ENCODE data around the gene GDI1.
"Not testable (repeated sequence)": the region's sequence is repeated elsewhere in the genome, so short reads cannot be mapped to it uniquely, and the experiment has no call there.

GDI1 gene

GRCh38 chrX:154436983-154437752 lies at the start of gene GDI1:
GDI1 (plus strand) TSS chrX:154437154; CDS start chrX:154437255, 101 bp downstream.
- DNase-seq, result no peak

- DNase-seq, result not testable (repeated sequence)
Measured at GRCh38 chrX:154388094-154388493, 48.9 kb upstream of the GDI1 start.

- DNase-seq, result not testable (repeated sequence)
Measured at GRCh38 chrX:154388649-154389048, 48.3 kb upstream of the GDI1 start.

- not testable (repeated sequence) for DNase-seq
Measured at GRCh38 chrX:154389812-154390747, 46.9 kb upstream of the GDI1 start.

- DNase-seq, result not testable (repeated sequence)
Measured at GRCh38 chrX:154396363-154396762, 40.6 kb upstream of the GDI1 start.

DNA sequence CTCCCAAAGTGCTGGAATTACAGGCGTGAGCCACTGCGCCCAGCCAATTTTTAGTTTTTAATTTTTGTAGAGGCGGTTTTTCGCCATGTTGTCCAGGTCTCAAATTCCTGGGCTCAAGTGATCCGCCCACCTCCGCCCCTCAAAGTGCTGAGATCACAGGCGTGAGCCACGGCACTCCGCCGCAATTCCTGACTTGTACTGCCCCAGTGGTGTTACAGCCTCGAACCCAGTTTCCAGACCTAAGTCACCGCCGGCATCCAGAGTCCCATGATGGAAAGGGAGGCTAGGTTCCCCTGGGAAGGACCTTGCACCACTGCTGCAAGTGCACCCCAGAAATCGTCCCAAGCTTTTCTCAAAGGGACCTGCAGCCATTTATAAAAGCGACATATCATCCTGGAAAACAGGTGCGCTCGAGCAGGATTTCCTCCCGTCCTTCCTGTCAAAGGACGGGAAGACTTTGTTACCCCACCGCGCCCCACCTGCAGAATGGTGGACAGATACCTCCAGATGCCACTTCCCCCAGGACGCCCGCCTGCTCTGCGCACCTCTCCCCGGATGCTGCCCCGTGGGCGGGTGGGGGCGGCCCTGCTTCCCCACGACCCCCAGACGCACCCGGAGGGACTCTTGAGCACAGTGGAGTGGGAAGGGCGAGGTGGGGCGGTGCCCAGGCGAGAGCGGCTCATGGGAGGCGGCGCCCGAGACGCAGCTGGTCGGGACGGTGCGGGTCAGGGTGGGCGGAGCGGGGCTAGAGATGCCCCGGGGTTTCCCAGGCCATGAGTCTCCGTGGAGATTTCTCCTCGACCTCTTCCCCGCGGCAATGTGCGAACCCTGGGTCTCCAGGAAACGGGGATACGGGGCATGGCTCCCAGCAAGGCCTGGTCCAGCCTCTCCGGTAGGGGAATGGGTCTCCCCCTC lies 39.7 kb upstream of the GDI1 start:
- DNase-seq, result peak; percentile 35

- DNase-seq, result peak; percentile 87
Measured at GRCh38 chrX:154397888-154398667, 38.9 kb upstream of the GDI1 start, which contains the start of gene RPL10. RPL10 (plus strand) TSS chrX:154398377; CDS start chrX:154398520, 143 bp downstream.

GRCh38 chrX:154398668-154399526 lies 38.1 kb upstream of the GDI1 start:
- DNase-seq, result peak; percentile 46

GRCh38 chrX:154399527-154400368 lies 37.2 kb upstream of the GDI1 start:
- DNase-seq, result no peak

- DNase-seq, result not testable (repeated sequence)
Measured at GRCh38 chrX:154400369-154400817, 36.6 kb upstream of the GDI1 start.

GRCh38 chrX:154401045-154401799 lies 35.7 kb upstream of the GDI1 start:
- no peak for DNase-seq

GRCh38 chrX:154401918-154402621 lies 34.9 kb upstream of the GDI1 start:
- no peak for DNase-seq

- DNase-seq, result no peak
Measured at GRCh38 chrX:154402622-154403127, 34.3 kb upstream of the GDI1 start.

- DNase-seq, result no peak
Measured at GRCh38 chrX:154403192-154403591, 33.8 kb upstream of the GDI1 start.

DNA sequence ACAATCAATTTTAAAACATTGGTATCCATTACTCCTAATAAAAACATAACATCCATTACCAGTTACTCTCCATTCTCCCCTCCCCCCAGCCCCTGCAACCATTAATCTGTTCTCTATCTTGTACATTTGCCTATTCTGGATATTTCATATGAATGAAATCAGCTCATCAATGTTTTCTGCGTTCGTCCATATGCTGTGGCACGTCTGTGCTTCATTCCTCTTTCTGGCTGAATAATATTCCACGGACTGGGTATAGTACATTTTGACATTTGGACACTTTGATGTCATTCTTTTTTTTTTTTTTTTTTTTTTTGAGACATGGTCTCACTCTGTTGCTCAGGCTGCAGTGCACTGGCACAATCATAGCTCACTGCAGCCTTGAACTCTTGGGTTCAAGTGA lies 33.1 kb upstream of the GDI1 start:
- DNase-seq, result no peak

DNA sequence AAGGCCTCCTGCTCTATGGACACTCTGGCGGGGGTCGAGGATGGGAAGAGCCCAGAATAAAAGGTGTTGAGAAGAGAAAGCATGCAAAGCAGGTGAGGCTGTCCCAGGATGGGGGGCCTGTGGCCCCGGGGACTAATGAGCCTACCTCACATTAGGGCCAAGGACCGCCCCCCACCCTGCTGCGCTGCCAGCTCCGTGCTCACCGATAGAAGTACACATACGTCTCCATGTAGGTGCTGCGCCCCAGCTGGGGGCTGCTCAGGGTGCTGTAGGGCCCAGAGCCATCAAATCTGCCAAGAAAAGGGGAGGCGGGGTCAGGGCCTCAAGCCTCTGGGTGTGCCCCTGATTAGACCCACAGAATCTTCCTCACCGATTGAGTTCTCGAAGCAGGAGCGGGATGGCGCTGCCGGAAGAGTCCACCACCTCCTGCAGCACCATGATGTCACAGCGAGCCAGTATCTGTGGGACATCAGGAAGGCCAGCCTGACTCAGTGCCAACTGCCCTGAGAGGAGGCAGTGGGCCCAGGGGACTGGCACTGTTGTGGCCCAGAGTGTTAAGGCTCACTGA lies 32.2 kb upstream of the GDI1 start:
- DNase-seq, result no peak

DNA sequence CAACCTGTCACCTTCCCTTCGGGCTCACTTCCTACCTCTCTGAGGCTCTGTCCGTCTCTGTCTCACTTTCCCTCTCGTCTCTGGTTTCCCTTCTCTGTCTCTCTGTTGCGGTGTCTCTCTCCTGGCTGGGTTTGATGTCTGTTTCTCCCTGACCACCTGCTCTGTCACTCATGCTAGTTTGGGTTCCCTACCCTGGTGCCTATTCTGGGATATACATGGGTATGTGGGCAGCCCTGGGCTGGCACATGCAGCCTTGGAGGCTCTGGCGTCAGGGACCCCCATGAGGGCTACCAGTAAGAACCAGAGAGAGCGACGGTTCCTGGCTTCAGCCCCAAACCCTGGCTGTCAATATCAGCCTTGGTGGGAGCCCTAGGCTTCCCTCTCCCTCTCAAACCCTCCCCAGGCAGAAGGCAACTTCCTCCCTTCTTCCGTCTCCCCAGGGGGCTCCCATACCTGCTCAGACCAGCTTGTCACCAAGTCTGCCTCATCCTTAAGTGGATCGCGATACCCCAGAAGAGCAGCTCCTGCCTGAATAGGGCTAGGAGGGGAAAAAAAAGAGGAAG lies 28.2 kb upstream of the GDI1 start:
- DNase-seq, result no peak
